ENCODE measurements around the gene TEKTIP1.

DNA sequence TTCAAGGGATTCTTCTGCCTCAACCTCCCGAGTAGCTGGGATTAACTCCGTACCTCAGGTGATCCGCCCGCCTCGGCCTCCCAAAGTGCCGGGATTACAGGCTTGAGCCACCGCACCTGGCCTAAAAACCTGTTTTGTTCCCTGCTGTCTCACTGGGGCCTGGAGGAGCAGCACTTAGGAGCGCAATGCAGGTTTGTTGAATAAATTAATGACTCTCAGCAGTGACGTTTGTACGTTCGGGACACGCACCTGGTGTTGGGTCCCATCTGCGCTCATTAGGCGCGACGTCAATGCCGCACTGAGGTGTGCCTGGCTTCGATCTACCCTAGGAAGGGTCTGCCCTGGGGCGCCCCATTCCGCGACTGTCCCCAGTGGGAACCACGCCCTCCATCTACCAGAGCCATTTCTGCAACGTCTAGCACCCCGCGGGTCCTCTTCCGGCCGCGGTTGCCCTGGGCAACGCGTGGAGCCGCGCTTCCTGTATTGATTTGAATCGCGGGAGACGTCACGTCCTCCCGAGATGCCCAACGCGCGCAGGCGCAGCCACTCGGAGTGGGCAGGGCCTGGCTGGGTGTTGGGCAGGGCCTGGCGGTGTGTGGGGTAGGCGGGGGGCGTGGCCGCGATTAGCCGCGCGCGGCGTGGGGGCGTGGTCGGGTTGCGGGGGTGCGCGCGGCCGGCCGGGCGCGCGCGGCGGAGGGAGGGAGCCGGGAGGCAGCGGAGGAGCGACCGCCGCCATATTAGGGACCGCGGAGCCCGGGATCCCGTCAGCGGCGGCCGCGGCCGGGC lies 33.2 kb upstream of the TEKTIP1 start, which contains the start of gene FZR1:
- TF ChIP-seq, protein P1, sequence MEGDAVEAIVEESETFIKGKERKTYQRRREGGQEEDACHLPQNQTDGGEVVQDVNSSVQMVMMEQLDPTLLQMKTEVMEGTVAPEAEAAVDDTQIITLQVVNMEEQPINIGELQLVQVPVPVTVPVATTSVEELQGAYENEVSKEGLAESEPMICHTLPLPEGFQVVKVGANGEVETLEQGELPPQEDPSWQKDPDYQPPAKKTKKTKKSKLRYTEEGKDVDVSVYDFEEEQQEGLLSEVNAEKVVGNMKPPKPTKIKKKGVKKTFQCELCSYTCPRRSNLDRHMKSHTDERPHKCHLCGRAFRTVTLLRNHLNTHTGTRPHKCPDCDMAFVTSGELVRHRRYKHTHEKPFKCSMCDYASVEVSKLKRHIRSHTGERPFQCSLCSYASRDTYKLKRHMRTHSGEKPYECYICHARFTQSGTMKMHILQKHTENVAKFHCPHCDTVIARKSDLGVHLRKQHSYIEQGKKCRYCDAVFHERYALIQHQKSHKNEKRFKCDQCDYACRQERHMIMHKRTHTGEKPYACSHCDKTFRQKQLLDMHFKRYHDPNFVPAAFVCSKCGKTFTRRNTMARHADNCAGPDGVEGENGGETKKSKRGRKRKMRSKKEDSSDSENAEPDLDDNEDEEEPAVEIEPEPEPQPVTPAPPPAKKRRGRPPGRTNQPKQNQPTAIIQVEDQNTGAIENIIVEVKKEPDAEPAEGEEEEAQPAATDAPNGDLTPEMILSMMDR (IDR thresholded peaks at IDR 0.05; ENCODE audit: low read length) = no peak
- TF ChIP-seq EZH2 (IDR thresholded peaks at IDR 0.05; ENCODE audit: borderline replicate concordance, low read length) = no peak
